H1 (cell line): ENCODE data around the gene MACROD2. TPM values are rescaled to one million over a fixed set of nuclear protein-coding genes. Genes with fewer than 3 reads are reported as not detected.

ENCODE experiments used
- CBX5 ChIP-seq: fragments of 300-800, 300-1000 bp; sonication (generic); IDR thresholded peaks from 2 replicates; pipeline ENCODE4 v1.7.1; 2016; ENCODE audit warnings: antibody characterized with exemption, low read length, low read depth
- EZH2 ChIP-seq: fragments of 200-600 bp; sonication (generic); IDR thresholded peaks from 2 replicates; pipeline ENCODE4 v1.7.1; 2012; ENCODE audit warnings: low read depth, mild to moderate bottlenecking, moderate library complexity, low read length, inconsistent platforms; ENCODE audit not compliant: severe bottlenecking
- YY1 ChIP-seq: IDR thresholded peaks from 2 replicates; pipeline ENCODE4 v1.6.1; 2011; ENCODE audit warnings: low read depth, mild to moderate bottlenecking, low read length
- polyA plus RNA-seq, 7 experiments: library from polyadenylated mRNA; depleted of rRNA in 3 of 7; stranded (reverse) in 5 of 7; unstranded in 2 of 7; fragments of >200 nt in 5 of 7; fragments of 200-250 nt in 2 of 7; gene quantifications; 1 replicate in 5 of 7; 2 replicates in 1 of 7; 4 replicates in 1 of 7; pipeline versions ENCODE4 v1.2.1 to v1.2.3, GENCODE V29; 2011 to 2013; ENCODE audit warnings: missing spikeins in 2 of 7, mixed read lengths in 2 of 7
- total RNA-seq: library from RNA; stranded (reverse); fragmentation: NEBNext Ultra II Directional; extraction: Animal tissue kit (Norgen Biotek cat#: 25700); gene quantifications from 2 replicates; pipeline ENCODE4 v1.2.1, GENCODE V29; 2021

The MACROD2 gene
- total and polyA plus RNA-seq, 2 of the 8 experiments (the other 6 are each of a cell fraction or from before 2014, with no cell fraction given), result 0.70 to 3.9 TPM

DNA sequence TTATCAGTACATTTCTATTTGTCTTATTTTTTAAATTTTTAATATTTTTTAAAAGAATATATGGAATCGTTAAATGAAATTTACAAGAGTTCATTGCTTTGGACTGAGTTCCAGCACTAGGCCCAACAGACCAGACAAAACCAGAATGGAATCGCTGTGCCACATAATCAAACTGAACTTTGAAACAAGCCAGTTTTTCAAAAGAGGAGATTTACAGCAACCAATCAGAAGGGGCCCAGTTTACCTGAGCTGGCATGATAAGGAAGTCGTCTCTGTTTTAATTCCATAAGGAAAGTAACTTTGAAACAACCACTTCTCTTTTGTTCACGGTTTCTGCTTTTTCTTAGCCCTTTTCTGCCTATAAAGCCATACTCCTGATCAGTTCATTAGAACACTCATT, 635.7 kb downstream of the MACROD2 start (continued):
- TF ChIP-seq EZH2 (no peak), CBX5 (no peak), YY1 (no peak)
